Progenitor cell of endocrine pancreas (in vitro differentiated cells): Measurements from ENCODE around the gene CHEK2. TPM values are rescaled to one million over a fixed set of nuclear protein-coding genes. Genes with fewer than 3 reads are reported as not detected.
"Not testable (repeated sequence)": the region's sequence is repeated elsewhere in the genome, so short reads cannot be mapped to it uniquely, and the experiment has no call there.

Source experiments
- DNase-seq: peaks from one replicate; pipeline ENCODE4 v3.0.0; 2021; ENCODE audit warnings: low spot score; ENCODE audit not compliant: unreplicated experiment
- H3K27ac Mint-ChIP-seq: 2 replicates; pipeline ENCODE4 v1.8.0; 2021; ENCODE audit warnings: mild to moderate bottlenecking, moderate library complexity, mixed read lengths
- H3K27me3 Mint-ChIP-seq: 2 replicates; pipeline ENCODE4 v1.8.0; 2021; ENCODE audit warnings: mixed read lengths
- H3K36me3 Mint-ChIP-seq: 2 replicates; pipeline ENCODE4 v1.8.0; 2022; ENCODE audit warnings: mixed read lengths; ENCODE audit not compliant: insufficient read depth
- H3K4me1 Mint-ChIP-seq: 2 replicates; pipeline ENCODE4 v1.8.0; 2021; ENCODE audit warnings: low read depth, mixed read lengths
- H3K4me3 Mint-ChIP-seq: 2 replicates; pipeline ENCODE4 v1.8.0; 2021; ENCODE audit warnings: low read depth, mild to moderate bottlenecking, moderate library complexity, mixed read lengths
- H3K9me3 Mint-ChIP-seq: 2 replicates; pipeline ENCODE4 v1.8.0; 2021; ENCODE audit warnings: low read depth, mixed read lengths
- total RNA-seq: library from RNA; stranded (reverse); gene quantifications from 2 replicates; pipeline ENCODE4 v1.2.1, GENCODE V29; 2021
- TF ChIP-seq, protein P1 (sequence below): fragments of 200-600 bp; sonication (generic); IDR thresholded peaks from one replicate; pipeline ENCODE4 v1.5.0; 2021; ENCODE audit warnings: antibody characterized with exemption, mild to moderate bottlenecking; ENCODE audit not compliant: unreplicated experiment

Gene CHEK2
- total RNA-seq, 1 donor from 2014 or later, result 25.6 TPM

GRCh38 chr22:28769394-28770085 is 27.9 kb upstream of the CHEK2 start:
- Mint-ChIP-seq H3K36me3 (peaks cover 6% of the 10 kb centered on the region), H3K27me3 (no peaks in the 10 kb centered on the region), H3K27ac (no peak overlapping the region), H3K9me3 (peaks cover 5% of the 10 kb centered on the region), H3K4me1 (peaks cover 8% of the 10 kb centered on the region), H3K4me3 (no peak overlapping the region)
- no peak for DNase-seq
- TF ChIP-seq, protein P1, sequence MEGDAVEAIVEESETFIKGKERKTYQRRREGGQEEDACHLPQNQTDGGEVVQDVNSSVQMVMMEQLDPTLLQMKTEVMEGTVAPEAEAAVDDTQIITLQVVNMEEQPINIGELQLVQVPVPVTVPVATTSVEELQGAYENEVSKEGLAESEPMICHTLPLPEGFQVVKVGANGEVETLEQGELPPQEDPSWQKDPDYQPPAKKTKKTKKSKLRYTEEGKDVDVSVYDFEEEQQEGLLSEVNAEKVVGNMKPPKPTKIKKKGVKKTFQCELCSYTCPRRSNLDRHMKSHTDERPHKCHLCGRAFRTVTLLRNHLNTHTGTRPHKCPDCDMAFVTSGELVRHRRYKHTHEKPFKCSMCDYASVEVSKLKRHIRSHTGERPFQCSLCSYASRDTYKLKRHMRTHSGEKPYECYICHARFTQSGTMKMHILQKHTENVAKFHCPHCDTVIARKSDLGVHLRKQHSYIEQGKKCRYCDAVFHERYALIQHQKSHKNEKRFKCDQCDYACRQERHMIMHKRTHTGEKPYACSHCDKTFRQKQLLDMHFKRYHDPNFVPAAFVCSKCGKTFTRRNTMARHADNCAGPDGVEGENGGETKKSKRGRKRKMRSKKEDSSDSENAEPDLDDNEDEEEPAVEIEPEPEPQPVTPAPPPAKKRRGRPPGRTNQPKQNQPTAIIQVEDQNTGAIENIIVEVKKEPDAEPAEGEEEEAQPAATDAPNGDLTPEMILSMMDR, result no peak

- H3K27ac Mint-ChIP-seq, result no peak overlapping the region
- H3K36me3 Mint-ChIP-seq, result peaks cover 4% of the 10 kb centered on the region
- H3K4me1 Mint-ChIP-seq, result peaks cover 7% of the 10 kb centered on the region
- peaks cover 5% of the 10 kb centered on the region for H3K9me3 Mint-ChIP-seq
- H3K4me3 Mint-ChIP-seq, result no peak overlapping the region
- TF ChIP-seq, protein P1, result no peak
- no peak for DNase-seq
- H3K27me3 Mint-ChIP-seq, result no peaks in the 10 kb centered on the region
Measured at GRCh38 chr22:28768701-28769393, 27.2 kb upstream of the CHEK2 start.

GRCh38 chr22:28766628-28767027 is 25.0 kb upstream of the CHEK2 start:
- no peak overlapping the region for H3K27ac Mint-ChIP-seq

GRCh38 chr22:28762000-28762399 is 20.4 kb upstream of the CHEK2 start:
- not testable (repeated sequence) for H3K27me3 Mint-ChIP-seq, H3K36me3 Mint-ChIP-seq, H3K27ac Mint-ChIP-seq, H3K4me3 Mint-ChIP-seq, H3K4me1 Mint-ChIP-seq, H3K9me3 Mint-ChIP-seq, DNase-seq

More at GRCh38 chr22:28766628-28767027, 25.0 kb upstream of the CHEK2 start:
- no peak for DNase-seq
- Mint-ChIP-seq H3K4me3 (no peak overlapping the region), H3K36me3 (no peaks in the 10 kb centered on the region), H3K9me3 (peaks cover 5% of the 10 kb centered on the region), H3K27me3 (no peaks in the 10 kb centered on the region), H3K4me1 (no peaks in the 10 kb centered on the region)
- TF ChIP-seq, protein P1, result no peak

GRCh38 chr22:28761449-28761755 is 19.8 kb upstream of the CHEK2 start:
- H3K27me3 Mint-ChIP-seq, result no peaks in the 10 kb centered on the region

More at GRCh38 chr22:28761449-28761755, 19.8 kb upstream of the CHEK2 start:
- TF ChIP-seq, protein P1, result no peak
- H3K9me3 Mint-ChIP-seq, result no peaks in the 10 kb centered on the region
- no peak overlapping the region for H3K4me3 Mint-ChIP-seq
- no peak overlapping the region for H3K27ac Mint-ChIP-seq
- DNase-seq, result no peak
- H3K36me3 Mint-ChIP-seq, result no peaks in the 10 kb centered on the region
- peaks cover 3% of the 10 kb centered on the region for H3K4me1 Mint-ChIP-seq
